Measurements from ENCODE around the gene RP9. TPM values are rescaled to one million over a fixed set of nuclear protein-coding genes. Genes with fewer than 3 reads are reported as not detected.

Gene RP9
- total RNA-seq, 2 donors from 2014 or later, result 20.8 to 32.2 TPM

- DNase-seq (peak; percentile 90 to 93), ATAC-seq (replicated peaks in 1 of 2) (peak; percentile 99)
- H3K27ac Mint-ChIP-seq, result peak within 1 kb of the TSS; percentile 94
- no peaks in the 10 kb centered on the region for H3K36me3 Mint-ChIP-seq (ENCODE audit: insufficient read depth in 2 of 2)
- H3K4me3 Mint-ChIP-seq, result peak within 1 kb of the TSS; percentile 96 to 99
- no peaks in the 10 kb centered on the region for H3K27me3 Mint-ChIP-seq (ENCODE audit: low read depth)
- peaks cover 0 to 1% of the 10 kb centered on the region in 2 donors for H3K9me3 Mint-ChIP-seq
- H3K4me1 Mint-ChIP-seq (ENCODE audit: low read depth), result peaks cover 17% of the 10 kb centered on the region
Measured at GRCh38 chr7:33128990-33129805, 20.0 kb upstream of the RP9 start, which contains the start of gene BBS9. Gene BBS9, plus strand, starts transcription at chr7:33129564. Its CDS starts 16,689 bp downstream, at chr7:33146253.

- H3K9me3 Mint-ChIP-seq, result no peaks in the 10 kb centered on the region
- no peaks in the 10 kb centered on the region for H3K27me3 Mint-ChIP-seq (ENCODE audit: low read depth)
- H3K27ac Mint-ChIP-seq, result peak overlapping the region; percentile 76
- H3K4me3 Mint-ChIP-seq, result peak overlapping the region; percentile 96 to 99
- ATAC-seq (replicated peaks in 1 of 2) (no peak), DNase-seq (no peak)
- peaks cover 17% of the 10 kb centered on the region for H3K4me1 Mint-ChIP-seq (ENCODE audit: low read depth)
- no peaks in the 10 kb centered on the region for H3K36me3 Mint-ChIP-seq (ENCODE audit: insufficient read depth in 2 of 2)
Measured at GRCh38 chr7:33128631-33128989, 19.4 kb upstream of the RP9 start.

- ATAC-seq (replicated peaks in 1 of 2) (no peak), DNase-seq (no peak)
- no peaks in the 10 kb centered on the region for H3K9me3 Mint-ChIP-seq
- no peaks in the 10 kb centered on the region for H3K36me3 Mint-ChIP-seq (ENCODE audit: insufficient read depth in 2 of 2)
- no peak overlapping the region for H3K27ac Mint-ChIP-seq
- H3K4me3 Mint-ChIP-seq, result no peak overlapping the region
- H3K27me3 Mint-ChIP-seq (ENCODE audit: low read depth), result peaks cover under 1% of the 10 kb centered on the region
- H3K4me1 Mint-ChIP-seq (ENCODE audit: low read depth), result peaks cover 15% of the 10 kb centered on the region
Measured at GRCh38 chr7:33127085-33127484, 17.9 kb upstream of the RP9 start.

GRCh38 chr7:33118383-33118782 lies 9.2 kb upstream of the RP9 start:
- H3K27ac Mint-ChIP-seq, result no peak overlapping the region
- peaks cover 5% of the 10 kb centered on the region in 2 donors for H3K9me3 Mint-ChIP-seq
- H3K4me3 Mint-ChIP-seq, result no peak overlapping the region
- H3K4me1 Mint-ChIP-seq (ENCODE audit: low read depth), result no peaks in the 10 kb centered on the region
- no peak for ATAC-seq (replicated peaks in 1 of 2)
- H3K27me3 Mint-ChIP-seq (ENCODE audit: low read depth), result peaks cover 61% of the 10 kb centered on the region
- peaks cover 4 to 9% of the 10 kb centered on the region in 2 donors for H3K36me3 Mint-ChIP-seq (ENCODE audit: insufficient read depth in 2 of 2)
- DNase-seq, result no peak

GRCh38 chr7:33114976-33115375 lies 5.8 kb upstream of the RP9 start:
- peaks cover 4 to 9% of the 10 kb centered on the region in 2 donors for H3K36me3 Mint-ChIP-seq (ENCODE audit: insufficient read depth in 2 of 2)
- peaks cover 61% of the 10 kb centered on the region for H3K27me3 Mint-ChIP-seq (ENCODE audit: low read depth)
- DNase-seq (no peak), ATAC-seq (replicated peaks in 1 of 2) (no peak)
- H3K9me3 Mint-ChIP-seq, result peaks cover 5% of the 10 kb centered on the region in 2 donors
- H3K4me1 Mint-ChIP-seq (ENCODE audit: low read depth), result peaks cover 3% of the 10 kb centered on the region
- no peak overlapping the region for H3K4me3 Mint-ChIP-seq
- no peak overlapping the region for H3K27ac Mint-ChIP-seq

- Mint-ChIP-seq H3K27ac (no peak overlapping the region), H3K4me3 (no peak overlapping the region), H3K27me3 (ENCODE audit: low read depth) (peaks cover 36% of the 10 kb centered on the region), H3K36me3 (ENCODE audit: insufficient read depth in 2 of 2) (no peaks in the 10 kb centered on the region), H3K9me3 (no peaks in the 10 kb centered on the region), H3K4me1 (ENCODE audit: low read depth) (peaks cover 28% of the 10 kb centered on the region)
- ATAC-seq (replicated peaks in 1 of 2) (no peak), DNase-seq (no peak)
Measured at GRCh38 chr7:33111614-33112013, 2.4 kb upstream of the RP9 start.

- peak overlapping the region; percentile 42 for H3K27ac Mint-ChIP-seq
- peaks cover 37% of the 10 kb centered on the region for H3K4me1 Mint-ChIP-seq (ENCODE audit: low read depth)
- peak in 1 of 2 donors; percentile 16 for DNase-seq
- no peaks in the 10 kb centered on the region for H3K9me3 Mint-ChIP-seq
- H3K27me3 Mint-ChIP-seq (ENCODE audit: low read depth), result peaks cover 22% of the 10 kb centered on the region
- ATAC-seq (replicated peaks in 1 of 2), result peak in 1 of 2 donors; percentile 14
- H3K36me3 Mint-ChIP-seq (ENCODE audit: insufficient read depth in 2 of 2), result no peaks in the 10 kb centered on the region
- H3K4me3 Mint-ChIP-seq, result peak overlapping the region; percentile 73 to 76
Measured at GRCh38 chr7:33109758-33110238, 594 bp upstream of the RP9 start.

GRCh38 chr7:33108554-33109004 lies 625 bp downstream of the RP9 start:
- peak overlapping the region; percentile 95 to 99 for H3K4me3 Mint-ChIP-seq
- peaks cover 43% of the 10 kb centered on the region for H3K4me1 Mint-ChIP-seq (ENCODE audit: low read depth)

GRCh38 chr7:33107136-33108066 lies 1.8 kb downstream of the RP9 start:
- DNase-seq (peak; percentile 37 to 62), ATAC-seq (replicated peaks in 1 of 2) (peak in 1 of 2 donors; percentile 32)
- Mint-ChIP-seq H3K9me3 (no peaks in the 10 kb centered on the region), H3K27me3 (ENCODE audit: low read depth) (peaks cover 16% of the 10 kb centered on the region), H3K4me3 (peak overlapping the region; percentile 95 to 99), H3K27ac (peak overlapping the region; percentile 3), H3K36me3 (ENCODE audit: insufficient read depth in 2 of 2) (peaks cover 0 to 14% of the 10 kb centered on the region in 2 donors), H3K4me1 (ENCODE audit: low read depth) (peaks cover 43% of the 10 kb centered on the region)

More at GRCh38 chr7:33108554-33109004, 625 bp downstream of the RP9 start:
- peak; percentile 13 to 35 for DNase-seq
- peak overlapping the region; percentile 90 for H3K27ac Mint-ChIP-seq
- H3K9me3 Mint-ChIP-seq, result no peaks in the 10 kb centered on the region
- peaks cover 16% of the 10 kb centered on the region for H3K27me3 Mint-ChIP-seq (ENCODE audit: low read depth)
- H3K36me3 Mint-ChIP-seq (ENCODE audit: insufficient read depth in 2 of 2), result peaks cover 0 to 5% of the 10 kb centered on the region in 2 donors
- ATAC-seq (replicated peaks in 1 of 2), result peak in 1 of 2 donors; percentile 6

GRCh38 chr7:33101906-33102305 lies 7.3 kb downstream of the RP9 start:
- peaks cover 5 to 16% of the 10 kb centered on the region in 2 donors for H3K36me3 Mint-ChIP-seq (ENCODE audit: insufficient read depth in 2 of 2)
- H3K9me3 Mint-ChIP-seq, result no peaks in the 10 kb centered on the region
- peaks cover 17% of the 10 kb centered on the region for H3K4me1 Mint-ChIP-seq (ENCODE audit: low read depth)
- no peak overlapping the region for H3K4me3 Mint-ChIP-seq
- no peak for ATAC-seq (replicated peaks in 1 of 2)
- DNase-seq, result no peak
- H3K27ac Mint-ChIP-seq, result no peak overlapping the region
- H3K27me3 Mint-ChIP-seq (ENCODE audit: low read depth), result no peaks in the 10 kb centered on the region

GRCh38 chr7:33100770-33101169 lies 8.4 kb downstream of the RP9 start:
- Mint-ChIP-seq H3K9me3 (no peaks in the 10 kb centered on the region), H3K36me3 (ENCODE audit: insufficient read depth in 2 of 2) (peaks cover 7 to 19% of the 10 kb centered on the region in 2 donors)

GRCh38 chr7:33099154-33099940 lies 9.9 kb downstream of the RP9 start:
- Mint-ChIP-seq H3K4me1 (ENCODE audit: low read depth) (peaks cover 4% of the 10 kb centered on the region), H3K27me3 (ENCODE audit: low read depth) (no peaks in the 10 kb centered on the region), H3K4me3 (no peak overlapping the region), H3K9me3 (no peaks in the 10 kb centered on the region), H3K36me3 (ENCODE audit: insufficient read depth in 2 of 2) (peaks cover 7 to 24% of the 10 kb centered on the region in 2 donors), H3K27ac (peak overlapping the region; percentile 42)
- DNase-seq, result no peak
- ATAC-seq (replicated peaks in 1 of 2), result no peak

More at GRCh38 chr7:33100770-33101169, 8.4 kb downstream of the RP9 start:
- Mint-ChIP-seq H3K4me3 (no peak overlapping the region), H3K4me1 (ENCODE audit: low read depth) (peaks cover 6% of the 10 kb centered on the region), H3K27ac (no peak overlapping the region), H3K27me3 (ENCODE audit: low read depth) (no peaks in the 10 kb centered on the region)
- ATAC-seq (replicated peaks in 1 of 2) (no peak), DNase-seq (no peak)

Measured in activated T-cell treated with anti-CD3 and anti-CD28 coated beads, Interleukin-2, amount 50 U/mL, for 72 hours (primary cell).